Smooth muscle cell of the brain vasculature (primary cell): ENCODE data around the gene ILDR2.

Experiments
- DNase-seq: peaks from one replicate; pipeline ENCODE4 v3.0.0-alpha.2; 2012; ENCODE audit warnings: low read depth, low spot score

ILDR2 gene

GRCh38 chr1:166975361-166976129, at the start of gene ILDR2:
Gene ILDR2, minus strand, starts transcription at chr1:166975540. Its CDS starts 272 bp downstream, at chr1:166975268.
- no peak for DNase-seq

DNA sequence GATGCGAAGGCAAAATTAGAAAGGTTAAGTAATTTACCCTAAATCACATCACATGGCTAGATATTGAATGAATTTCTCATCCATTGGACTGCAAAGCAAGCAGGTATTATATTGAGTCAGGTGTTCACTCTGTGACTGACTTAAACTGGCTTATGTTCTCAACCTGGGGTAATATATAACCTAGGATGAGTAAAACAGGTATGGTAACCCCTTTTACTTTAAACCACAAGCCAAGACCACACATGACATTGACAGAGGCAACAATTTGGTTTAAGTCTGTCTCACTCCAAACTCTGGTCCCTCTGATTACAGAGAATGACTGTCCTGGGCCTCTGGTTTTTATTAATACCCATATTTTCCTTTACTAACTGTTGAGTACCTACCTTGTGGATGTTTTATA, 47.0 kb upstream of the ILDR2 start:
- DNase-seq = no peak

GRCh38 chr1:167016100-167016750, 40.9 kb upstream of the ILDR2 start:
- no peak for DNase-seq

DNA sequence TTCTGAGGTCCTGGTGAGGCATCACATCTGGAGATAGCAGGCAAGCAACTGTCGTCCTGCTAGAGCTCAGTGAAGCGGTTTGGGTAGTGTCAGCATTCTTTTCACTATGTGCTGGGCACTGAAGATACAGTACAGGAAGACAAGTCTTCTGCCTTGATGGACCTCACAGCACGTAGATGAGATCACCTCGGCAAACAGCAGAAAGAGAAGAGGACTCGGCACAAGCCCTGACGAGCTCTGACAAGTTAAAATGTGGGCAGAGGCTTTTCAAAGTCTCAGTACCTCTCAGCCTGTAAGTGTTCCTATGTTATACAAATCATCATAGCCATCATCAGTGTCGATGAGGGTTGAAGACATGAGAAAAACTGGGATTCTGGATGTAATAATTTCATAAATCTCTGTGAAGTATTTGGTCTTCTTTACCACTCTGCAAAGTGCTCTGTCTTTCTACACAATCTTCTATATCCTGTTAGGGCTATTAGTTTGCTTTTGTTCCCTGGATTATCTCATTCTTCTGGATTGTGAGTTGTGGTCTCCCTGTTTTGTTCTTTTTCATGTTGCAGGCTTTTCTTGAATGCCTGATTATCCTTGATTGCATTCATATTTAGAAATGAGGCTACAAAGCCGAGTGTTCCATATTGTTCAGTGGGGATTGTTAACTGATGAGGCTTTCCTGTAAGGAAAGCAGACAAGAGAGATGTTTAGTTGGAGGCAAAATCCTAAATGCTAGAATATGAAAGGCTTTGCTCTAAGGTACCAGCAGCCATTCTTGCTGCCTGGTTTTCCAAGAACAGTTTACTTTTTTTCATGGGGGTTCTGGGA, 38.0 kb upstream of the ILDR2 start:
- no peak for DNase-seq

GRCh38 chr1:167012570-167012969, 37.2 kb upstream of the ILDR2 start:
- DNase-seq = no peak

- no peak for DNase-seq
Observed at GRCh38 chr1:167011560-167012191, 36.3 kb upstream of the ILDR2 start.

DNA sequence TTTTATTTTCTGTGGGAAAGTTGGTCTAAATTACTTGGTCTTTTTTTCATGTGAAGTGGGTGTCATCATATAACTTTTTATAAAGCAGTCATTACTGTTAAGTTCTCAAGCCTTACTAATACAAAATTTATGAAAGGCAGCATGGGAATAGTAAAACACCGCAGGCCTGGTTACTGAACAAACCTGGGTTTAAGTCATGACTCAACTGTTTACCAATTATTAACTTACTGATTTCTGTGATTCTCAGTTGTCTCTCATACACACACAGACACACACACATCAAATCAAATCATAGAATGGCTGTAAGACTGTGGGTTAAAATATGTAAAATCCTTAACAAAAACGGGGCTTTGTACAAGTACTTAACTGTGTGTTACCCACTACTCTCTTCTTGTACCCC, 28.4 kb upstream of the ILDR2 start:
- DNase-seq = no peak

GRCh38 chr1:167002354-167002753, 27.0 kb upstream of the ILDR2 start:
- no peak for DNase-seq

DNA sequence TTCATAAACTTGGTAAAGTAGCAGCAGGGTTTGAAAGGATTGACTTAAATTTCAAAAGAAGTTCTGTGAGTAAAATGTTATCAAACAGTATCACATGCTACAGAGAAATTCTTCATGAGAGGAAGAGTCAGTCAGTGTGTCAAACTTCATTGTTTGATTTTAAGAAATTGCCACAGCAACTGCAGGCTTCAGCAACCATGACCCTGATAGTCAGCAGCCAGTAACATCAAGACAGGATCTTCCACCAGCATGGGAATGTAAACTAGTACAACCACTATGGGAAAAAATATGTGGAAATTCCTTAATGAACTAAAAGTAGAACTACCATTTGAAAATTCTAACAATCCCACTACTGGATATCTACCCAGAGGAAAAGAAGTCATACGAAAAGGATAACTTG, 25.2 kb upstream of the ILDR2 start:
- no peak for DNase-seq

GRCh38 chr1:166999500-167000055, 24.2 kb upstream of the ILDR2 start:
- DNase-seq = no peak

- DNase-seq = no peak
Observed at GRCh38 chr1:166999075-166999474, 23.7 kb upstream of the ILDR2 start.

- no peak for DNase-seq
Observed at GRCh38 chr1:166988974-166989515, 13.7 kb upstream of the ILDR2 start, which contains the start of gene MAEL. Gene MAEL, plus strand, starts transcription at chr1:166989280. Its CDS starts 73 bp downstream, at chr1:166989353.

GRCh38 chr1:166981589-166981988, 6.2 kb upstream of the ILDR2 start:
- DNase-seq = no peak

DNA sequence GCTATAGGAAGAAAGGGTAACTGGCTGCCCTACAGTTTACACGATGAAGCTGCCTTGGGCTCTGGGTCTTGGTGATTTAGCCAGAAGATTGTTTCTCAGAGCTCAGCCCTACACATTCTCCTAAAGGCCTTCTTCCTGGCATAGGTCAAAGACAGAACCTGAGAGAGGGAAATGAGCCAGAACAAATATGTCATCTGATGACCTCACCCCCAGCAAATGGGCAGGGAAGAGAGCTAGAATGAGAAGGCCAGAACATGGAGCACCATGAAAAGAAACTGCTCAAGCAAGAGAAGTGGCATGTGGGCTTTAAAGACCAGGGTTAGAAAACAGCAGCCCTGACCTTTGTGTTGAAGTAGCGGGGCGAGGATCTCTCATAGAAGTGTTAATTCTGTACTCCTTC, 5.5 kb upstream of the ILDR2 start:
- DNase-seq = no peak

DNA sequence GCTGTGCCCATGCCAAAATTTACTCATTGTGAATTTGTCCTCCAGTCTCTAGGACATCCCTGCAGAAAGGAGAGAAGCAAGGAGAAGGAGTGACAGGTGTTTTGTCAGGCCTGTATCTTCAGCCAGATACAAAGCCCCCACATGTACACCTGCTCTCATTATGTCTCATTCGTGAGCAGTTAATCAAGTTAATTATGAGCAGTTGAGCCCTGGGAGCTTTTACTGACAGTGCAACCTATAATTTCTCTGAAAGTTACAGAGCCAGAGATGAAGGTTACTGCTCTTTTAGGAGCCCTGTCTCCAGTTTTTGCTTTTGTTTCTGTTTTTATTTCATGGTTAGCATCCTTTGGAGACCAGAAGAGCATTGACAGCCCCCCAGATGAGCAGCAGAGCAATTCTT, 5.0 kb upstream of the ILDR2 start:
- DNase-seq = no peak

DNA sequence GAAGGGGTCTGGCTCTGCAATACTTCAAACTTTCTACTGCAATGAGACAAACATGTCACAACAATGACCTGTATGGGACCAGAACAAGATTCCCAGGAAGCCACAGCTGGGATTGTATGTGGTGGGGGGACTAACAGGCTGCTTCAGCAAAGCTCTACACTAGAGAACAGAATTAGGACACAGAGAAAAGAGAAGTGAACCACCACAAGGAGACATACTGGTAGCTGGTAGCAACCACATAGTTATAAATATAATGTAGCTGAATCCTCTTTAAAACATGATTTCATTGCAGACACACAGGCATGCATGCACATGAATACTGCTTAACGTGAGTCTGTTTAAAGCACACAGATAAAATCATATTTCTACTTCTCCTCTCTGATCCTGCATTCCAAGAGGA, 3.5 kb upstream of the ILDR2 start:
- DNase-seq = no peak

GRCh38 chr1:166977951-166978350, 2.6 kb upstream of the ILDR2 start:
- no peak for DNase-seq

GRCh38 chr1:166974647-166975345, 544 bp downstream of the ILDR2 start:
- no peak for DNase-seq

DNA sequence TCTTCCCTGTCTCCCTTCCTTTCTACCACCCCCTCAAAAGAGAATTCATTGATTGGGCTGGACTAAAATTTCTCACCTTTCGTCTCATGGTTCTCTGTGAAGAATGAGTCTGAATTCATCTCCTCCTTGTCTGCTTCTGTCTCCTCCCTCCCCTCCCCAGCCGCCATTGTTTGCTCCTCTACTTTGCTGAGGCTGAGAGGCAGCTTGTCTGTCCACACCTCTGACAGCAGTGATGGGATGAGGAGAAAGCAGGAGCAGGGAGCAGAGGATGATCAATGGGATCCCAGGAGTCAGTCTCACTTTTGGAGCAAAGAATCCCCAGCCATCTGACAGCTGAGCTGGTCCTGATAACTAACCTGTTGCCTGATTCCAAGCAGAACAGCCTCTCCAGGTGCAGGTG, 2.5 kb downstream of the ILDR2 start:
- DNase-seq = no peak

- DNase-seq = no peak
Observed at GRCh38 chr1:166972193-166972592, 3.1 kb downstream of the ILDR2 start.

- no peak for DNase-seq
Observed at GRCh38 chr1:166971252-166971651, 4.1 kb downstream of the ILDR2 start.
